HPDE6-E6E7 (cell line): ENCODE measurements around the gene NLGN3.
"Not testable (repeated sequence)": the region's sequence is repeated elsewhere in the genome, so short reads cannot be mapped to it uniquely, and the experiment has no call there.

Experiments used
- DNase-seq: peaks from one replicate; pipeline ENCODE4 v3.0.0; 2011; ENCODE audit warnings: missing footprints; ENCODE audit errors: extremely low spot score

NLGN3 gene

GRCh38 chrX:71169586-71169985, 24.9 kb downstream of the NLGN3 start:
- no peak for DNase-seq

GRCh38 chrX:71170660-71171059, 26.0 kb downstream of the NLGN3 start:
- DNase-seq: no peak

- DNase-seq: no peak
Observed at GRCh38 chrX:71171110-71171801, 26.6 kb downstream of the NLGN3 start.

GRCh38 chrX:71173440-71173839, 28.8 kb downstream of the NLGN3 start:
- no peak for DNase-seq

- no peak for DNase-seq
Observed at GRCh38 chrX:71174795-71175194, 30.2 kb downstream of the NLGN3 start.

GRCh38 chrX:71175531-71175930, 30.9 kb downstream of the NLGN3 start:
- DNase-seq: no peak

- no peak for DNase-seq
Observed at GRCh38 chrX:71177327-71177726, 32.7 kb downstream of the NLGN3 start.

- peak; percentile 25 for DNase-seq
Observed at GRCh38 chrX:71178908-71179307, 34.3 kb downstream of the NLGN3 start.

- DNase-seq: not testable (repeated sequence)
Observed at GRCh38 chrX:71180579-71181265, 36.1 kb downstream of the NLGN3 start.

GRCh38 chrX:71181558-71181909, 36.9 kb downstream of the NLGN3 start:
- no peak for DNase-seq

- peak; percentile 67 for DNase-seq
Observed at GRCh38 chrX:71181910-71182799, 37.5 kb downstream of the NLGN3 start.

GRCh38 chrX:71182871-71183270, 38.2 kb downstream of the NLGN3 start:
- DNase-seq: no peak

- DNase-seq: no peak
Observed at GRCh38 chrX:71183341-71183740, 38.7 kb downstream of the NLGN3 start.

GRCh38 chrX:71184092-71184491, 39.5 kb downstream of the NLGN3 start:
- no peak for DNase-seq

- DNase-seq: no peak
Observed at GRCh38 chrX:71184803-71185495, 40.3 kb downstream of the NLGN3 start.

GRCh38 chrX:71191248-71191647, 46.6 kb downstream of the NLGN3 start:
- DNase-seq: no peak

GRCh38 chrX:71195964-71196649, 51.5 kb downstream of the NLGN3 start:
- no peak for DNase-seq

GRCh38 chrX:71198066-71198465, 53.4 kb downstream of the NLGN3 start:
- no peak for DNase-seq

- DNase-seq: no peak
Observed at GRCh38 chrX:71199252-71200008, 54.8 kb downstream of the NLGN3 start.

GRCh38 chrX:71210816-71211215, 66.2 kb downstream of the NLGN3 start:
- DNase-seq: no peak

- DNase-seq: no peak
Observed at GRCh38 chrX:71212536-71212935, 67.9 kb downstream of the NLGN3 start.
